Lower leg skin (tissue), 3 donors: Measurements from ENCODE around the gene SLC39A13.

ENCODE experiments used
- CTCF ChIP-seq, 3 donors: fragments of 450-650 bp; IDR thresholded peaks; one replicate each; pipeline ENCODE4 v1.5.1; 2016; ENCODE audit warnings: antibody characterized with exemption in 3 of 3, mild to moderate bottlenecking in 3 of 3, moderate library complexity in 2 of 3
- POLR2A ChIP-seq, 2 donors: fragments of 450-650 bp; IDR thresholded peaks; one replicate each; pipeline ENCODE4 v1.6.1; 2016 to 2017; ENCODE audit warnings: antibody characterized with exemption in 2 of 2, mild to moderate bottlenecking in 1 of 2, moderate library complexity in 1 of 2

DNA sequence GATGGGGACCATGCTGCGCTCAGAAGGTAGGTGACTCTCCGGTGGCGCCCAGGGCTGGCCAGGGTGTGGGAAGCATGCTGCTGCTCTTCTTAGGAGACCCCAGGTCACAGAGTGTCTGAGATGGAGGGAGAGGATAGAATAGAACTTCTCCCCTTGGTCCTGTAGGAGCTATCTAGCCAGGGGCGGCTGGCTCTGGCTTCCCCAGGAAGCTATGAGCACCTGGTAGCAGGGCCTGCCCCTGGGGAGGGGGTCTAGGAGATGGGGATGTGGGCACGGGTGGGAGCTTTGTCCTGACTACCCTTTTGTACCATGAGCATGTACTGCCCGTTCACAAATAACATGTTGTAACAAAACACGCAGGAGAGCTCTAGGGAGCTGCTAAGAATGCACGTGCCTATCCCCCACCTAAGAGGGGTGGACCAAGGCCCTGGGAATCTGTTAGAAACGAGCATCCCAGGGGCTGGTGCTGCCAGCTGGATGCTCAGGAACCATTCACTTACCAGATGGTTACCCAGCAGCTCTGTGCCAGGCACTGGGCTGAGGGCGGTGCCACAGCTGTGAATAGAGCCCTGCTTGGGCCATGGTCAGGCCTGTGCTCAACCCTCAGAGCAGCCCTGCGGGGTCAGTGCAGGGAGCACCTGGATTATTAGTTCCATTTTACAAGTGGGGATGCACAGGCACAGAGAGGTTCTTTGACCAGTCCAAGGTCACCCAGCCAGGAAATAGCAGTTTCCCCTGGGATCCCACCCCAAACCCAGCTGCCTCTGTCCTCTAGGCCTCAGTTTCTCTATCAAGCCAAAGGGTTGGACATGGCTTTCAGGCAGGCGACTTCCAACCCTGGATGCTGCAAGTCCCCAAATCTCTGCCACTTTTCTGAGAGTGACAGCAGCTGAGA is 2.2 kb downstream of the SLC39A13 start:
- TF ChIP-seq POLR2A (IDR thresholded peaks at IDR 0.05) (no peak), CTCF (IDR thresholded peaks at IDR 0.05) (no peak)
